Measurements from ENCODE around the gene MLXIP.

DNA sequence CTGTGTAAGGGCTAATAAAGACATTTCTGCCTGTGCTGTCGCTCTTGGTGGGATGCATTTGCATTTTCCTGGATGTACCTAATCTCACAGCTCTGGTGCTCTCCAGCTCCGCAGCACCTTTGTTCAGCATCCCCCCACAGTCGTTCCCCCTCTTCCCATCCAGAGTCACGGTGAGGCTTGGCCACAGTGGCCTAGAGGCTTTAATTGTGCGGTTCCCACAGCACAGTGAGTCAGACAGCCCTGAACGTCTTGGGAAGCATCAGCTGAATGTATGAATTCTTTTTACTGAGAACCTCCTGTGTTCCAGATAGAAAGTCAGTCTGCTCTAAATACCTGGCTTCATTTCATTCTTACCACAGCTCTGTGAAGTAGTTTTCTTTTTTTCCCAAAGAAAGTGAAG lies 28.7 kb downstream of the MLXIP start:
- TF ChIP-seq, protein P1, sequence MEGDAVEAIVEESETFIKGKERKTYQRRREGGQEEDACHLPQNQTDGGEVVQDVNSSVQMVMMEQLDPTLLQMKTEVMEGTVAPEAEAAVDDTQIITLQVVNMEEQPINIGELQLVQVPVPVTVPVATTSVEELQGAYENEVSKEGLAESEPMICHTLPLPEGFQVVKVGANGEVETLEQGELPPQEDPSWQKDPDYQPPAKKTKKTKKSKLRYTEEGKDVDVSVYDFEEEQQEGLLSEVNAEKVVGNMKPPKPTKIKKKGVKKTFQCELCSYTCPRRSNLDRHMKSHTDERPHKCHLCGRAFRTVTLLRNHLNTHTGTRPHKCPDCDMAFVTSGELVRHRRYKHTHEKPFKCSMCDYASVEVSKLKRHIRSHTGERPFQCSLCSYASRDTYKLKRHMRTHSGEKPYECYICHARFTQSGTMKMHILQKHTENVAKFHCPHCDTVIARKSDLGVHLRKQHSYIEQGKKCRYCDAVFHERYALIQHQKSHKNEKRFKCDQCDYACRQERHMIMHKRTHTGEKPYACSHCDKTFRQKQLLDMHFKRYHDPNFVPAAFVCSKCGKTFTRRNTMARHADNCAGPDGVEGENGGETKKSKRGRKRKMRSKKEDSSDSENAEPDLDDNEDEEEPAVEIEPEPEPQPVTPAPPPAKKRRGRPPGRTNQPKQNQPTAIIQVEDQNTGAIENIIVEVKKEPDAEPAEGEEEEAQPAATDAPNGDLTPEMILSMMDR (IDR thresholded peaks at IDR 0.05; ENCODE audit: extremely low read depth in 1 of 2, insufficient read depth in 1 of 2, low read depth in 1 of 2, low read length in 2 of 2), result no peak
- TF ChIP-seq POLR2A (IDR thresholded peaks at IDR 0.05; ENCODE audit: low read depth, low read length) (no peak), POLR2AphosphoS5 (IDR thresholded peaks at IDR 0.05; ENCODE audit: insufficient read depth, low read depth, low read length) (no peak), EZH2 (IDR thresholded peaks at IDR 0.05; ENCODE audit: borderline replicate concordance, low read depth, low read length, severe bottlenecking) (no peak), JUN (IDR thresholded peaks at IDR 0.05; ENCODE audit: borderline replicate concordance, insufficient read depth, insufficient read length, low read depth) (no peak), MYC (IDR thresholded peaks at IDR 0.05; ENCODE audit: low read depth, low read length) (no peak), FOS (IDR thresholded peaks at IDR 0.05; ENCODE audit: borderline replicate concordance, insufficient read depth, low read length) (no peak)
- TF ChIP-seq, protein P2, sequence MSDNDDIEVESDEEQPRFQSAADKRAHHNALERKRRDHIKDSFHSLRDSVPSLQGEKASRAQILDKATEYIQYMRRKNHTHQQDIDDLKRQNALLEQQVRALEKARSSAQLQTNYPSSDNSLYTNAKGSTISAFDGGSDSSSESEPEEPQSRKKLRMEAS (IDR thresholded peaks at IDR 0.05; ENCODE audit: insufficient read depth, insufficient read length), result no peak

Measured in endothelial cell of umbilical vein (primary cell).